ENCODE results near the gene PLCB4.

PLCB4 gene

GRCh38 chr20:9422321-9423057 lies 353.6 kb downstream of the PLCB4 start:
- FAIRE-seq: no peak
- TF ChIP-seq POLR2AphosphoS5 (IDR thresholded peaks at IDR 0.05; ENCODE audit: low read depth, low read length) (no peak), POLR2A (IDR thresholded peaks at IDR 0.05; ENCODE audit: low read depth, low read length) (no peak), TAF1 (IDR thresholded peaks at IDR 0.05; ENCODE audit: borderline replicate concordance, low read depth, low read length) (no peak)
- DNase-seq (ENCODE audit: insufficient read length): no peak

- FAIRE-seq: no peak
- DNase-seq (ENCODE audit: insufficient read length): no peak
- TF ChIP-seq POLR2AphosphoS5 (IDR thresholded peaks at IDR 0.05; ENCODE audit: low read depth, low read length): no peak
- TF ChIP-seq POLR2A (IDR thresholded peaks at IDR 0.05; ENCODE audit: low read depth, low read length): no peak
Measured at GRCh38 chr20:9424551-9424950, 355.7 kb downstream of the PLCB4 start.

GRCh38 chr20:9427430-9428291 lies 358.8 kb downstream of the PLCB4 start:
- no peak for FAIRE-seq
- TF ChIP-seq POLR2A (IDR thresholded peaks at IDR 0.05; ENCODE audit: low read depth, low read length) (no peak), POLR2AphosphoS5 (IDR thresholded peaks at IDR 0.05; ENCODE audit: low read depth, low read length) (no peak), TAF1 (IDR thresholded peaks at IDR 0.05; ENCODE audit: borderline replicate concordance, low read depth, low read length) (no peak)
- DNase-seq (ENCODE audit: insufficient read length): no peak

GRCh38 chr20:9428292-9428607 lies 359.4 kb downstream of the PLCB4 start:
- no peak for DNase-seq (ENCODE audit: insufficient read length)
- FAIRE-seq: no peak
- TF ChIP-seq TAF1 (IDR thresholded peaks at IDR 0.05; ENCODE audit: borderline replicate concordance, low read depth, low read length): no peak
- no peak for TF ChIP-seq POLR2AphosphoS5 (IDR thresholded peaks at IDR 0.05; ENCODE audit: low read depth, low read length)
- no peak for TF ChIP-seq POLR2A (IDR thresholded peaks at IDR 0.05; ENCODE audit: low read depth, low read length)

- FAIRE-seq: no peak
- no peak for DNase-seq (ENCODE audit: insufficient read length)
- TF ChIP-seq POLR2AphosphoS5 (IDR thresholded peaks at IDR 0.05; ENCODE audit: low read depth, low read length) (no peak), POLR2A (IDR thresholded peaks at IDR 0.05; ENCODE audit: low read depth, low read length) (no peak), TAF1 (IDR thresholded peaks at IDR 0.05; ENCODE audit: borderline replicate concordance, low read depth, low read length) (no peak)
Measured at GRCh38 chr20:9439806-9440205, 370.9 kb downstream of the PLCB4 start.

GRCh38 chr20:9440892-9441291 lies 372.0 kb downstream of the PLCB4 start:
- TF ChIP-seq TAF1 (IDR thresholded peaks at IDR 0.05; ENCODE audit: borderline replicate concordance, low read depth, low read length) (no peak), POLR2AphosphoS5 (IDR thresholded peaks at IDR 0.05; ENCODE audit: low read depth, low read length) (no peak), POLR2A (IDR thresholded peaks at IDR 0.05; ENCODE audit: low read depth, low read length) (no peak)
- no peak for FAIRE-seq
- DNase-seq (ENCODE audit: insufficient read length): no peak

GRCh38 chr20:9441948-9442347 lies 373.1 kb downstream of the PLCB4 start:
- DNase-seq (ENCODE audit: insufficient read length) (no peak), FAIRE-seq (no peak)
- no peak for TF ChIP-seq POLR2A (IDR thresholded peaks at IDR 0.05; ENCODE audit: low read depth, low read length)

GRCh38 chr20:9442858-9443257 lies 374.0 kb downstream of the PLCB4 start:
- FAIRE-seq: no peak
- no peak for DNase-seq (ENCODE audit: insufficient read length)
- TF ChIP-seq TAF1 (IDR thresholded peaks at IDR 0.05; ENCODE audit: borderline replicate concordance, low read depth, low read length) (no peak), POLR2A (IDR thresholded peaks at IDR 0.05; ENCODE audit: low read depth, low read length) (no peak), POLR2AphosphoS5 (IDR thresholded peaks at IDR 0.05; ENCODE audit: low read depth, low read length) (no peak)

GRCh38 chr20:9444921-9445320 lies 376.0 kb downstream of the PLCB4 start:
- DNase-seq (ENCODE audit: insufficient read length): no peak
- no peak for FAIRE-seq
- TF ChIP-seq TAF1 (IDR thresholded peaks at IDR 0.05; ENCODE audit: borderline replicate concordance, low read depth, low read length) (no peak), POLR2A (IDR thresholded peaks at IDR 0.05; ENCODE audit: low read depth, low read length) (no peak), POLR2AphosphoS5 (IDR thresholded peaks at IDR 0.05; ENCODE audit: low read depth, low read length) (no peak)

- TF ChIP-seq POLR2AphosphoS5 (IDR thresholded peaks at IDR 0.05; ENCODE audit: low read depth, low read length): no peak
- DNase-seq (ENCODE audit: insufficient read length): no peak
- FAIRE-seq: no peak
Measured at GRCh38 chr20:9447182-9447581, 378.3 kb downstream of the PLCB4 start.

GRCh38 chr20:9453201-9453600 lies 384.3 kb downstream of the PLCB4 start:
- no peak for DNase-seq (ENCODE audit: insufficient read length)
- FAIRE-seq: no peak
- no peak for TF ChIP-seq POLR2AphosphoS5 (IDR thresholded peaks at IDR 0.05; ENCODE audit: low read depth, low read length)
- no peak for TF ChIP-seq POLR2A (IDR thresholded peaks at IDR 0.05; ENCODE audit: low read depth, low read length)
- TF ChIP-seq TAF1 (IDR thresholded peaks at IDR 0.05; ENCODE audit: borderline replicate concordance, low read depth, low read length): no peak

- DNase-seq (ENCODE audit: insufficient read length): no peak
- FAIRE-seq: no peak
- TF ChIP-seq POLR2AphosphoS5 (IDR thresholded peaks at IDR 0.05; ENCODE audit: low read depth, low read length): no peak
- TF ChIP-seq POLR2A (IDR thresholded peaks at IDR 0.05; ENCODE audit: low read depth, low read length): no peak
- TF ChIP-seq TAF1 (IDR thresholded peaks at IDR 0.05; ENCODE audit: borderline replicate concordance, low read depth, low read length): no peak
Measured at GRCh38 chr20:9454791-9455190, 385.9 kb downstream of the PLCB4 start.
